HEK293 (cell line): Measurements from ENCODE around the gene PDZD4.

Experiments
- TCF7L2 ChIP-seq: IDR thresholded peaks from 2 replicates; pipeline ENCODE4 v1.6.1; 2011; ENCODE audit warnings: low read depth, mild to moderate bottlenecking, inconsistent platforms, low read length, moderate library complexity, borderline replicate concordance
- WT1 ChIP-seq: fragments of 450-650 bp; formaldehyde crosslinking; IDR thresholded peaks from 2 replicates; pipeline ENCODE4 v1.5.1; 2016; ENCODE audit warnings: missing biosample characterization, missing genetic modification characterization
- ZFP41 ChIP-seq: fragments of 450-650 bp; formaldehyde crosslinking; IDR thresholded peaks from 2 replicates; pipeline ENCODE4 v1.5.1; 2016; ENCODE audit warnings: missing biosample characterization, missing genetic modification characterization, borderline replicate concordance
- ZNF10 ChIP-seq: fragments of 450-650 bp; formaldehyde crosslinking; IDR thresholded peaks from 2 replicates; pipeline ENCODE4 v1.5.1; 2017; ENCODE audit warnings: missing biosample characterization, missing genetic modification characterization
- ZNF174 ChIP-seq: fragments of 450-650 bp; formaldehyde crosslinking; IDR thresholded peaks from 2 replicates; pipeline ENCODE4 v1.5.0; 2017; ENCODE audit warnings: missing biosample characterization, mild to moderate bottlenecking, missing genetic modification characterization
- ZNF473 ChIP-seq: fragments of 450-650 bp; formaldehyde crosslinking; IDR thresholded peaks from 2 replicates; pipeline ENCODE4 v1.5.1; 2017; ENCODE audit warnings: missing biosample characterization, missing genetic modification characterization
- ZNF596 ChIP-seq: fragments of 450-650 bp; IDR thresholded peaks from 2 replicates; pipeline ENCODE4 v1.5.0; 2018; ENCODE audit warnings: missing biosample characterization, mild to moderate bottlenecking, missing genetic modification characterization, moderate library complexity
- ZNF658 ChIP-seq: fragments of 450-650 bp; formaldehyde crosslinking; IDR thresholded peaks from 2 replicates; pipeline ENCODE4; 2016; ENCODE audit warnings: missing biosample characterization, missing genetic modification characterization
- ZNF664 ChIP-seq: fragments of 450-650 bp; formaldehyde crosslinking; IDR thresholded peaks from 2 replicates; pipeline ENCODE4 v1.5.1; 2016; ENCODE audit warnings: missing biosample characterization, missing genetic modification characterization
- ZNF768 ChIP-seq: fragments of 450-650 bp; formaldehyde crosslinking; IDR thresholded peaks from 2 replicates; pipeline ENCODE4 v1.5.1; 2018; ENCODE audit warnings: missing biosample characterization, mild to moderate bottlenecking, missing genetic modification characterization
- ZNF830 ChIP-seq: fragments of 450-650 bp; IDR thresholded peaks from 2 replicates; pipeline ENCODE4 v1.5.0; 2018; ENCODE audit warnings: missing biosample characterization, missing genetic modification characterization, low read depth, mild to moderate bottlenecking, moderate library complexity
- TF ChIP-seq, protein P1 (sequence below): fragments of 450-650 bp; formaldehyde crosslinking; IDR thresholded peaks from 2 replicates; pipeline ENCODE4 v1.5.1; 2016; ENCODE audit warnings: missing biosample characterization, missing genetic modification characterization
- TF ChIP-seq, protein P2 (sequence below): fragments of 450-650 bp; formaldehyde crosslinking; IDR thresholded peaks from 2 replicates; pipeline ENCODE4 v1.5.1; 2016; ENCODE audit warnings: missing biosample characterization, missing genetic modification characterization
- TF ChIP-seq, protein P3 (sequence below): sonication (generic); formaldehyde crosslinking; IDR thresholded peaks from 2 replicates; pipeline ENCODE4 v1.8.1; 2022; ENCODE audit warnings: mild to moderate bottlenecking, moderate library complexity, missing genetic modification reagents

DNA sequence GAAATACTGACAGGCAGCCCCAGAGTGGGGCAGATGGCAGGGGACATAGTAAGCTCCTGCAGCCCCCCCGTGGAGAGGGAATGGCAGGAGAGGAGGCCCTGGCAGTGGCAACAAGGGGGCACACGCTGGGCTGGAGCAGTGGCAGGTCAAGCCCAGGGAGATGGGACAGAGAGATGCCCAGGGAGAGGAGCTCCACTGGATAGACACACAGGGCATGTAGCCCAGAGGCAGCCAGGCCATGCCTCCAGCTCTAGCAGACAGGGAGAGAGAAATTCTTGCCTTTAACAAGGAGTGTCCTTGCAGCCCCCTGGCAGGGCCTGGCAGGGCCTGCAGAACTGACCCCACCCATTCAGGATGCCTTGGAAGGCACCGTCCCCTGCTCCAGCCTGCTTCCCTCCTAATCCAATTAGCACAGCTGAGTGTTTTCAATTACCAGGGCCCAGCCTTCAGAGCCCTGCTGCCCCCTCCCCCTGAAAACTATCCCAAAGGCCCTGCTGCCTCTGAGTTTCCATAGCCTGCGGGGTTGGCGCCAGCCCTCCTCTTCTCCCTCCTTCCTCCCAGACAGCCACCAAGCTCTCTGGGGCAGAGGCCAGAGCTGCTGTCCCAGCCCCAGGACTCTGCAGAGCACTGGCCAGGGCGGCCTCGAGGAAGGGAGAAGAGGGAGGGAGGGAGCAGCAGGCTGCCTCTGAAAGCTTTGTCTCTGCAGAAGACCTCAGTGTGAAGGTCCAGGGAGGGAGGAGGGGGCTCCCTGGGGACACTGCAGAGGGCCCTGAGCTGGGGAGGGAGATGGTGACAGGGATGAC, 43.1 kb upstream of the PDZD4 start:
- TF ChIP-seq TCF7L2 (no peak), ZNF10 (no peak), ZNF768 (no peak), ZNF830 (no peak), ZFP41 (tag by site-specific recombination) (no peak), ZNF658 (tag by site-specific recombination) (no peak), ZNF664 (no peak), ZNF473 (tag by site-specific recombination) (no peak), WT1 (tag by site-specific recombination) (no peak), ZNF174 (tag by site-specific recombination) (no peak), ZNF596 (tag by site-specific recombination) (no peak)
- TF ChIP-seq, protein P1, sequence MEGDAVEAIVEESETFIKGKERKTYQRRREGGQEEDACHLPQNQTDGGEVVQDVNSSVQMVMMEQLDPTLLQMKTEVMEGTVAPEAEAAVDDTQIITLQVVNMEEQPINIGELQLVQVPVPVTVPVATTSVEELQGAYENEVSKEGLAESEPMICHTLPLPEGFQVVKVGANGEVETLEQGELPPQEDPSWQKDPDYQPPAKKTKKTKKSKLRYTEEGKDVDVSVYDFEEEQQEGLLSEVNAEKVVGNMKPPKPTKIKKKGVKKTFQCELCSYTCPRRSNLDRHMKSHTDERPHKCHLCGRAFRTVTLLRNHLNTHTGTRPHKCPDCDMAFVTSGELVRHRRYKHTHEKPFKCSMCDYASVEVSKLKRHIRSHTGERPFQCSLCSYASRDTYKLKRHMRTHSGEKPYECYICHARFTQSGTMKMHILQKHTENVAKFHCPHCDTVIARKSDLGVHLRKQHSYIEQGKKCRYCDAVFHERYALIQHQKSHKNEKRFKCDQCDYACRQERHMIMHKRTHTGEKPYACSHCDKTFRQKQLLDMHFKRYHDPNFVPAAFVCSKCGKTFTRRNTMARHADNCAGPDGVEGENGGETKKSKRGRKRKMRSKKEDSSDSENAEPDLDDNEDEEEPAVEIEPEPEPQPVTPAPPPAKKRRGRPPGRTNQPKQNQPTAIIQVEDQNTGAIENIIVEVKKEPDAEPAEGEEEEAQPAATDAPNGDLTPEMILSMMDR = no peak
- TF ChIP-seq, protein P2, sequence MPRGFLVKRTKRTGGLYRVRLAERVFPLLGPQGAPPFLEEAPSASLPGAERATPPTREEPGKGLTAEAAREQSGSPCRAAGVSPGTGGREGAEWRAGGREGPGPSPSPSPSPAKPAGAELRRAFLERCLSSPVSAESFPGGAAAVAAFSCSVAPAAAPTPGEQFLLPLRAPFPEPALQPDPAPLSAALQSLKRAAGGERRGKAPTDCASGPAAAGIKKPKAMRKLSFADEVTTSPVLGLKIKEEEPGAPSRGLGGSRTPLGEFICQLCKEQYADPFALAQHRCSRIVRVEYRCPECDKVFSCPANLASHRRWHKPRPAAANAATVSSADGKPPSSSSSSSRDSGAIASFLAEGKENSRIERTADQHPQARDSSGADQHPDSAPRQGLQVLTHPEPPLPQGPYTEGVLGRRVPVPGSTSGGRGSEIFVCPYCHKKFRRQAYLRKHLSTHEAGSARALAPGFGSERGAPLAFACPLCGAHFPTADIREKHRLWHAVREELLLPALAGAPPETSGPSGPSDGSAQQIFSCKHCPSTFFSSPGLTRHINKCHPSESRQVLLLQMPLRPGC (tag by site-specific recombination) = no peak
- TF ChIP-seq, protein P3, sequence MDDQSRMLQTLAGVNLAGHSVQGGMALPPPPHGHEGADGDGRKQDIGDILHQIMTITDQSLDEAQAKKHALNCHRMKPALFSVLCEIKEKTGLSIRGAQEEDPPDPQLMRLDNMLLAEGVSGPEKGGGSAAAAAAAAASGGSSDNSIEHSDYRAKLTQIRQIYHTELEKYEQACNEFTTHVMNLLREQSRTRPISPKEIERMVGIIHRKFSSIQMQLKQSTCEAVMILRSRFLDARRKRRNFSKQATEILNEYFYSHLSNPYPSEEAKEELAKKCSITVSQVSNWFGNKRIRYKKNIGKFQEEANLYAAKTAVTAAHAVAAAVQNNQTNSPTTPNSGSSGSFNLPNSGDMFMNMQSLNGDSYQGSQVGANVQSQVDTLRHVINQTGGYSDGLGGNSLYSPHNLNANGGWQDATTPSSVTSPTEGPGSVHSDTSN (CRISPR knock-in tag) = no peak
